ENCODE results near the gene CFTR. TPM values are rescaled to one million over a fixed set of nuclear protein-coding genes. Genes with fewer than 3 reads are reported as not detected.

The CFTR gene
- total and polyA plus RNA-seq, 10 donors: 0.02 to 0.27 (median 0.05) TPM; not detected in 6

DNA sequence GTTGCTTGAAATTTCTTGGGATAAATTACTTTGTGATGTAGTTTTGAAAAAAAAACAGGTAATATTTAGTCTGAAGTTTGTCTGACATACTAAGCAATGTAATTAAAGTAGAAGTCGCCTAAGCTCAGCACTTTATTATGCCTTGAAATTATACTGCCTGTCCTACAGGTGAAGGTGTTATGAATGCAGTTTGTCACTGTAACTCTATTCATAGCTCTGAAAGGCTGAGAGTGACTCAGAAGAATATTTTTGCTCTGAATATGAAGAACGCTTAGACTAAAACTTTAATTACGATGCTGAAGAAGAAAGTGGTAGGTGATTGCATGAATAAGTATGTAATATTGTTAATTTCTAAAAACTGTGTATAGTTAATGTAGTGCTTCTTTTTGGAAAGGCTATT is 9.2 kb downstream of the CFTR start:
- WGBS, 5 donors: 83 to 97% (median 89%) methylated on average over 3 of the region's 3 CpGs
- H3K27me3 ChIP-seq (replicated peaks in 1 of 7): peaks cover 0 to 5% (median 0%) of the 10 kb centered on the region in 7 donors
- TF ChIP-seq, protein P1, sequence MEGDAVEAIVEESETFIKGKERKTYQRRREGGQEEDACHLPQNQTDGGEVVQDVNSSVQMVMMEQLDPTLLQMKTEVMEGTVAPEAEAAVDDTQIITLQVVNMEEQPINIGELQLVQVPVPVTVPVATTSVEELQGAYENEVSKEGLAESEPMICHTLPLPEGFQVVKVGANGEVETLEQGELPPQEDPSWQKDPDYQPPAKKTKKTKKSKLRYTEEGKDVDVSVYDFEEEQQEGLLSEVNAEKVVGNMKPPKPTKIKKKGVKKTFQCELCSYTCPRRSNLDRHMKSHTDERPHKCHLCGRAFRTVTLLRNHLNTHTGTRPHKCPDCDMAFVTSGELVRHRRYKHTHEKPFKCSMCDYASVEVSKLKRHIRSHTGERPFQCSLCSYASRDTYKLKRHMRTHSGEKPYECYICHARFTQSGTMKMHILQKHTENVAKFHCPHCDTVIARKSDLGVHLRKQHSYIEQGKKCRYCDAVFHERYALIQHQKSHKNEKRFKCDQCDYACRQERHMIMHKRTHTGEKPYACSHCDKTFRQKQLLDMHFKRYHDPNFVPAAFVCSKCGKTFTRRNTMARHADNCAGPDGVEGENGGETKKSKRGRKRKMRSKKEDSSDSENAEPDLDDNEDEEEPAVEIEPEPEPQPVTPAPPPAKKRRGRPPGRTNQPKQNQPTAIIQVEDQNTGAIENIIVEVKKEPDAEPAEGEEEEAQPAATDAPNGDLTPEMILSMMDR (IDR thresholded peaks at IDR 0.05 in 8 of 11, conservative IDR thresholded peaks at IDR 0.05 in 3 of 11): no peak
- TF ChIP-seq POLR2A (IDR thresholded peaks at IDR 0.05) (no peak), POLR2AphosphoS5 (IDR thresholded peaks at IDR 0.05) (no peak)
- H3K4me3 ChIP-seq: no peak overlapping the region
- no peak for DNase-seq
- H3K4me1 ChIP-seq: no peaks in the 10 kb centered on the region
- no peaks in the 10 kb centered on the region for H3K9me3 ChIP-seq
- H3K36me3 ChIP-seq: no peaks in the 10 kb centered on the region
- H3K27ac ChIP-seq: no peak overlapping the region
- intact Hi-C loops (cut with DNase I; ENCODE audit: low total_unique reads): no loop called here

DNA sequence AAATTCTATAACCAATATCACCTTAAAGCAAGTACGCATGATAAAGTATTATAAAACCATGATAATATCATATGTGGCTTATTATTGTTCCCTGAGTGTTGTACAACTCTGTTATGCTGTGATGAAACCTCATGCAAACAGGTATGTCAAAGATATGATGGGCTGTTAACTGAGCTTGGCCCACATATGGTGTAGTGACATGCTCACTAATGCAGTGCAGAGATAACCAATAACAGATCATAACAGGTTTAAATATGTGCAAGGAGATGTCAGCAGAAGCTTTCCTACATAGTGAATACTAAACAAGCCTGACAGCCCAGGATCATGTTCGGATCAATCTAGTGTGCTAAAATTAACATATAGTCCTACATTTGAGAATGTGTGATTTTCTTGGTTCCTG is 9.6 kb downstream of the CFTR start:
- intact Hi-C loops (cut with DNase I; ENCODE audit: low total_unique reads): no loop called here
- DNase-seq: no peak
- Histone ChIP-seq H3K36me3 (no peaks in the 10 kb centered on the region), H3K4me3 (no peak overlapping the region), H3K27ac (no peak overlapping the region), H3K27me3 (replicated peaks in 1 of 7) (peaks cover 0 to 5% (median 0%) of the 10 kb centered on the region in 7 donors), H3K9me3 (no peaks in the 10 kb centered on the region), H3K4me1 (no peaks in the 10 kb centered on the region)
- no peak for TF ChIP-seq POLR2AphosphoS5 (IDR thresholded peaks at IDR 0.05)
- TF ChIP-seq POLR2A (IDR thresholded peaks at IDR 0.05): no peak
- TF ChIP-seq, protein P1 (IDR thresholded peaks at IDR 0.05 in 8 of 11, conservative IDR thresholded peaks at IDR 0.05 in 3 of 11): no peak
- WGBS, 5 donors: 83 to 96% (median 90%) methylated on average over 2 of the region's 2 CpGs

DNA sequence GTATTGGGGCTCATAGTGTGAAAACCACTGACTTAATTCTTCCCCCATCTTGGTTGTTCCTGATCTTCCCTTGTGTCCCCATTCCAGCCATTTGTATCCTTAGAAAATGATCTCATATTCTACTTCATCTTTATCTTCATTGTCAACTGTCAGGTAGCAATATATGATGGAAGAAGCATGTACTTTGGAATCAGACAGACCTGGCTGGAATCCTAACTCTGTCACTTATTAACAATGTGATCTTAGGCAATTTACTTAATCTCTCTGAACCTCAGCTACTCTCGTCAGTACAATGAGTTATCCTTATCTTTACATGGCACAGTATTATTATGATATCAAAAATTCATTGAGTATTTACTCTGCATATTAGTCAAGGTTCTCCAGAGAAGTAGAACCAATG is 10.1 kb downstream of the CFTR start:
- Histone ChIP-seq H3K27ac (no peak overlapping the region), H3K27me3 (replicated peaks in 1 of 7) (peaks cover 0 to 2% (median 0%) of the 10 kb centered on the region in 7 donors), H3K4me1 (no peaks in the 10 kb centered on the region), H3K9me3 (no peaks in the 10 kb centered on the region), H3K4me3 (no peak overlapping the region), H3K36me3 (no peaks in the 10 kb centered on the region)
- intact Hi-C loops (cut with DNase I; ENCODE audit: low total_unique reads): no loop called here
- TF ChIP-seq POLR2A (IDR thresholded peaks at IDR 0.05) (no peak), POLR2AphosphoS5 (IDR thresholded peaks at IDR 0.05) (no peak)
- TF ChIP-seq, protein P1 (IDR thresholded peaks at IDR 0.05 in 8 of 11, conservative IDR thresholded peaks at IDR 0.05 in 3 of 11): no peak
- WGBS, 5 donors: 82 to 92% (median 90%) methylated on average over 1 of the region's 1 CpG
- no peak for DNase-seq

DNA sequence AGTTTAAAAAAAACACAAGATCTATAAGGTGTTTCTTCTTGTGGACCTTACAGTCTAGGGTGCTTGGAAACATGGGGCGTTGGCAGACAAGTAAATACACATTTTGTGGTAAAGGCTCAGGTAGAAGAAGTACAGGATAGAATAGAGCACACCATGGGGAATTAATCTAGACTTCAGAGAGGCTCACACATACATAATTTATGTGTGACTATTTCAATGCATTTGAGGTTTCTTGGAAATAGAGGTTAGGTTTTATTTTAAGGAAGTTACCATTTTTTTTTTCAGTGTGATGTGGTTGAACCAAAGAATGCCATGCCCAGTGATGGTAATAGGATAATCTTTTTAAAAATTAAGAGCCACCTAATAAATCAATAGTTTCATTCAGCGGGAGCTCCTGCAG is 12.8 kb downstream of the CFTR start:
- TF ChIP-seq POLR2AphosphoS5 (IDR thresholded peaks at IDR 0.05) (no peak), POLR2A (IDR thresholded peaks at IDR 0.05) (no peak)
- TF ChIP-seq, protein P1 (IDR thresholded peaks at IDR 0.05 in 8 of 11, conservative IDR thresholded peaks at IDR 0.05 in 3 of 11): no peak
- 19 to 44% (median 31%) methylated on average over 2 of the region's 2 CpGs for WGBS, 5 donors

More for the DNA sequence above, 12.8 kb downstream of the CFTR start:
- H3K4me1 ChIP-seq: no peaks in the 10 kb centered on the region
- H3K4me3 ChIP-seq: no peak overlapping the region
- intact Hi-C loops (cut with DNase I; ENCODE audit: low total_unique reads): no loop called here
- no peak overlapping the region for H3K27ac ChIP-seq
- no peaks in the 10 kb centered on the region for H3K27me3 ChIP-seq (replicated peaks in 1 of 7)
- no peaks in the 10 kb centered on the region for H3K36me3 ChIP-seq
- no peak for DNase-seq
- H3K9me3 ChIP-seq: no peaks in the 10 kb centered on the region
